Amniotic epithelial cell (primary cell): ENCODE measurements around the gene FAM107B.
"Not testable (repeated sequence)": the region's sequence is repeated elsewhere in the genome, so short reads cannot be mapped to it uniquely, and the experiment has no call there.

ENCODE experiments used
- DNase-seq: peaks from one replicate; pipeline ENCODE4 v3.0.0-alpha.2; 2010; ENCODE audit warnings: low read depth

FAM107B gene

DNA sequence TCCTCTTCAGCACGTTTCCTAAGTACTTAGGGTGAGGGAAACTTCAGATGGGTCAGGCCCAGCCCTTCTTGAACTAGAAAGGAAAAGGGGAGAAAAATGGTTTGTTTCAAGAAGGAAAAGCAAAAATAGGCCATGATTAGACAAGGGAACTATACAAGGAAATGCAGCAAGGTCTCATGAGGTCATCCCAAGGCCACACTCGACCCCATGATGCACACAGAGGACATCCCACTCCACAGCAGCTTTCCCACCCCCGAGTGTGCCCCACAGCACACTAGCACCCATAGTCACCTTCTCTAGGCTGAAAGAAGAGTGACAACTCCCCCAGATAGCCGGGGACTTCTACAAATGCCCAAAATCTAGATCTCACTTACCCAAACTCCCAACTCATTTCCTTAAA lies 173.4 kb downstream of the FAM107B start:
- DNase-seq = no peak

GRCh38 chr10:14600065-14600464 lies 174.6 kb downstream of the FAM107B start:
- no peak for DNase-seq

- no peak for DNase-seq
Measured at GRCh38 chr10:14598809-14599764, 175.6 kb downstream of the FAM107B start.

DNA sequence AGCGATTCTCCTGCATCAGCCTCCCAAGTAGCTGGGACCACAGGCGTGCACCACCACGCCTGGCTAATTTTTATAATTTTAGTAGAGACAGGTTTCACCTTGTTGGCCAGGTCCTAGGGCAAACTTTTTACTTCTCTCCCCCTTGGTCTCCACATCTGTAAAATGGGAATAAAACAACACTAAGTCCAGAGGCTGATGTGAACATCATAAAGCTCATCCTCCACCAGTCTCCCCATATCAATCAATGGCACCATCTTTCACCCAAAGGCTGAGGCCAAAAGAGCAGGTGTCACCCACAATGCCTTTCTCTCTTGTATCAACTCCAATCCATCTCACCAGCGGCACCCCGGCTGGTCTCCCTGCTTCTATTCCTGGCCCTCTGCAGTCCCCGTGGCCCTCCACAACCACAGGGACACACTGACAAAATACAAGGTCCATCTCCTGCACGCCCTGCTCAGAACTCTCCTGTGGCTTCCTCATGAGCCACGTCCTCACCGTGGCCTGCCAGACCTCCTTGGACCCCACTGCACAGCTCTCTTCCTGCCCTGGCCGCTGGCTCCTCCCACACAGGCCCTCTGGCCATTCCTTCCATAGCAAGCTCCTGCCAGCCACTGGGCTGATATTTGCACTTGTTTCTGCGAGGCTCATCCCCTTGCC lies 179.0 kb downstream of the FAM107B start:
- no peak for DNase-seq

DNA sequence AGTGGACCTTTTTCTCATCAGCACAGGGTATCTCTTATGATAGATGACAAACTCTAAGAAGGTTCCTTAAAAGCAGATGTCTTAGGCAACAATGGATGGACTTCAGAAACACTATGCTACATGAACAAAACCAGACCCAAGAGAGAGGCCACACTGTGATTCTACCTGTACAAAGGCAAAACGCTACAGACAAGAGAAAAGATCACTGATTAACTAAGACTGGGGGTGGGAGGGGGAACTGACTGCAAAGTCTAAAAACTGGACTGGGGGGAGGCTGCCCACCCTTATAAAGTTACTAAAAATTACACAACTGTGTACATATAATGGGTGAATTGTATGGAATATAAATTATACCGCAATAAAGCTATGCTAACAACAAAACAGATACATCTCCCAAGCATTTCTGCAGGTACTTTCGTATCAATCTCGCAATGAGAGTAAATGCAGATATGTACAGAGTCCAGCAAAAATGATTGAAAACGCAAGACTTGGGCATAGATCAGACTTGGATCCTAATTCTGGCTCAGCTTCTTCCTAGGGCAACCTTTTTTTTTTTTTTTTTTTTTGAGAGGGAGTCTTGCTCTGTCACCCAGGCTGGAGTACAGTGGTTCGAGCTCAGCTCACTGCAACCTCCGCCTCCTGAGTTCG lies 179.7 kb downstream of the FAM107B start:
- DNase-seq = no peak

DNA sequence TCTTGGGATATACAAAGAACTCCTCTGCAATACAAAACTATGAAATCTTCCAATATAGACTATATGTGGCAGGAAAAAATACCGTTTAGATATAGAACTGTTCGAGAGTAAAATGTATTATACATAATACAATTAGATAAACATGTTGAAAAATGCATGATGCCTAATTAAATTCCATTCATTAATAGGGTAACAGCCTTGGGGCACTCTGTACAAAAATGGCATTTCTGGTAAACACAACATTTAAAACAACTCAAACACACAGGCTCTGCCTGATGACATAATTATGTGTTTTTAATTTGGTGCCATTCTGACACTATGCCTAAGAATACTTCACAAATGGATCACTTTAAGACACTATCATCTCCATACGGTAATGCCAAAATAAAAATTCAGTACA lies 180.9 kb downstream of the FAM107B start:
- DNase-seq = no peak

GRCh38 chr10:14592566-14592965 lies 182.1 kb downstream of the FAM107B start:
- DNase-seq = no peak

DNA sequence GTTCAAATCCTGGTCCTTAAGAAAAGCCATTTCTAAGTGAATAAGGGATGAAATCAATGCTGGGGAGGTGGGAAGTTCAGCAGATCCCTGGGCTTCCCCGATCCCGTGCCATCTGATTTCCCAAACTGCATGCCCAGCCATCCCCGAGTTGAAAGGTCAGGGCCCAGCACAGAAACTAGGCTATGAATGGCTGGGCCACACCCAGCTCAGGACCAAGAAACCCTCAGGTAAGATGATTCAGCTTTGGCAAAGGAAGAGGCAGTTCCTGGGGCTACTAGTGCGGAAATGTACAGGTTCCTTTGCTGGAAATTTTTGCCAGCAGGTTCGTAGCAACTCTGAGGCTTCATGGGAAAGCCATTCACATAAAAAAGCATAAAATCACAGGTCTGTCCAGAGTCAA lies 182.7 kb downstream of the FAM107B start:
- DNase-seq = no peak

- DNase-seq = not testable (repeated sequence)
Measured at GRCh38 chr10:14588938-14589294, 185.8 kb downstream of the FAM107B start.

DNA sequence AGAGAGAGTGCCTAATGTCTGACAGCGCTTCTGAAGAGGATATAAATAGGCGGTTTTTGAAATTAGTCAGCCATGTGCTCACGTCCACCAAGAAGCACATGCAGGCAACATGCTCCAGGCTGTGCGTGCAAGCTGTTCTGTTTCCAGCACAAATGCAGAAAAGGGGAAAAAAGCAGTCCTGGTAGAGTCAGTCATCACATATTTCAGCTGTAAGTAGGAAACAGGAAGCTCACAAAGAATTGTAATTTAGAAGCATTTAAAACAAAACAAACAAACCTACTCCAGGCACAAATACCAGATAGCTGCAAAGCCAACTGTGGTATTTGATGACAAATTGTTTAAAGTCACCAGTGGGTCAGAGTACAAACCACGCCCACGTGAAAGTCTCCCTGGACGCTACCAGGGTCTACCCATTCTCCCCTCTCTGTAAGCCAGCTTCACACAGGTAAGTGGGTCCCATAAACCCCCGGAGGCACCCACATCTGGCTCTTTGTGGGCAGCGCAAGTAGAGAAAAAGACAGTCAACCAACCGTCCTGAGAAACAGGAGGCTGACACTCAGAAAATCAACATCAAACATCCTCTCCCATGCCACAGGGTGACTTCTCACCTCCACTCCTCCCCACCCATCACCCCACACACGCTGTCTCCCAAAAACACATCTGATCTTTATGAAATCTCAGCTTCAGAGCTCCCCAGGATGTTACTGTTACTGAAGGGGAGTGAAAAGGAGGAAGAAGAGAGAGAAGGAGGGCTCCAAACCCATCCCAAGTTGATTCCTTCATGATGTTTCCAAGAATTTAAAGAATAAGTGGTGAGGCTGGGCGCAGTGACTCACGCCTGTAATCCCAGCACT lies 186.4 kb downstream of the FAM107B start:
- peak; percentile 95 for DNase-seq

DNA sequence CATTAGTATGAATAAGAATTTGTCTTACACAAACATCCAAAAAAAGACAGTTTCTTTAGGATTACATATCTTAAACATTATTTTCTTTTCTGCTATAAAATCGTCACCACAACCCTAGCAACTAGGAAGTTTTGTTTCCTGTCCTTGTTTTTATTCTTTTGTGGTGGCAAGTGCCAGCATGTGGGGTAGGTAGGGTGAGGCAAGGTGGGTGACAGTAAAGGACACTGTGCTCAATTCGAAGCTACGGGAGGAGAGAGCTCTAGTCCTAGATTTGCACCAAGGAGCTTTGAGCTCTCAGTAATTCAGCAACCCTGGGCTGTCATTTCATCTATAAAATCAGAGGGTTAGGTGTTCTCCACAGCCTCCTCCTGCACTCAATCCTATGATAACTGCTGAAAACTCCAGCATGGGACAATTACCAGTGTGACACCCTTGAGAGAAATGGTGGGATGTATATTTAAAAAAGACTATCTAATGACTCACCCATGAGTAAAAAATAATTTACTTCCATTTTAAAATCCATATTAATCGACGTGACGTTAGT lies 187.1 kb downstream of the FAM107B start:
- DNase-seq = no peak

GRCh38 chr10:14586901-14587300 lies 187.8 kb downstream of the FAM107B start:
- no peak for DNase-seq

- DNase-seq = no peak
Measured at GRCh38 chr10:14585287-14586193, 189.2 kb downstream of the FAM107B start.

DNA sequence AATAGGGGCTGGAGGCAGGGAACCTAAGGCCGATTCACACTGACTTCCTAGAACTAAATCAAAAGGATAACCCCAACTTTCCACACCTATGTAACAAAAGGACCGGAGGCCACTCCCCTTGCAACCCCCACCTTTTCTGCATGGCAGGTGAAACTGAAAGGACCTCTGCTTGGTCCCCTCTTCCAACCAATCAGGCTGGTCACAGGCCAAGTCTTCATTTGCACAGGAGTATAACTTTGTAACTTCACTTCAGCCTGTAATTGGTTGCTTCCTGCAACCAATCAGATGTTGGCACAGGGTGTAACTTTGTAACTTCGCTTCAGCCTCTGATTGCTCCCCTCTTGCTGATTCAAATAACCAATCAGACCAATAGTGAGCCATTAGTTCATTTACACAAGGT lies 190.0 kb downstream of the FAM107B start:
- no peak for DNase-seq

GRCh38 chr10:14583967-14584366 lies 190.7 kb downstream of the FAM107B start:
- DNase-seq = no peak

DNA sequence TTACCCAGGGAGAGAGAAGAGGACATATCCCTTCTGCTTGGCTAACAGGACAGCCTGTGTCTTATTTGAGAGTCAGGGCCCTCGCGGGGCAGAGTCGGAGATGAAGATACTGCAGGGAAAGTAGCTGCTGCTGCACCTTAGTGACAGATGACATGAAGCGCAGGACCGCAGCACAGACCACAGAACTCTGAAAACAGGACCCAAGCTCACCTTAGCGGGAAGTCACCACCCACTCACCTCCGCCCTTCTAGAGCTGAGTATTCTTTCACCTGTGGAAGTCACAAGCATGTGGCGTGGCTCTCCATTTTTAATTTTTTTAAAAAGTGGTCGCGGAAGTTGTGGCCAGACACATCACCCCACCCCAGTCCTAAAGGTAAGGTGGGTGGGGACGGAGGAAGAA lies 191.4 kb downstream of the FAM107B start:
- DNase-seq = no peak

DNA sequence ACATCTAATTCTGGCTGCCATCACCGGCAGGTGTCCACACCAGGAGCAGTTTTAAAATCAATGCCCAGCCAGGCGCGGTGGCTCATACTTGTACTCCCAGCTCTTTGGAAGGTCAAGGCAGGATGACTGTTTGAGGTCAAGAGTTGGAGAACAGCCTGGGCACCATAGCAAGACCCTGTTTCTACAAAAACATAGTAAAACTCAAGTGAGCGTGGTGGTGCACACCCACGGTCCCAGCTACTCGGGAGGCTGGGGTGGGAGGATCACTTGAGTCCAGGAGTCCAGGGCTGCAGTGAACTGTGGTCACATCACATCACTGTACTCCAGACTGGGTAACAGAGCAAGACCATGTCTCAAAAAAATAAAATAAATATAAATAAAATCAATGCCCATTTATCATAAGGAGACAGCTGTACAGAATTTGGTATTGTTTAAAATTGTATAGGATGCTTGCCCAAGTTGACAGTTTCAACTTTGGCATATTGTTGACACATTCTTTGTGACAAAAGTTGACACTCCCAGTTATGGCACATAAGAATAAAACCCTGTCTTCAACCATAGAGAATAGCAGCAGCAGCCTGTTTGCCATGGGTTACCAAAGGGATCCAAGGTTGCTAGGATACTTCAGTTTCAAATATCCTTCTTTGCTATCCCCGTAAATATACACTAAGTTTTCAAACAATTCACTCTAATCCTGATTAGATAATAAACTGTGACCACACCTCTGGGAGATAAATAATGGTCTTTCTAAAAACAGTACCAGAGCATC lies 193.0 kb downstream of the FAM107B start:
- DNase-seq = peak; percentile 15

DNA sequence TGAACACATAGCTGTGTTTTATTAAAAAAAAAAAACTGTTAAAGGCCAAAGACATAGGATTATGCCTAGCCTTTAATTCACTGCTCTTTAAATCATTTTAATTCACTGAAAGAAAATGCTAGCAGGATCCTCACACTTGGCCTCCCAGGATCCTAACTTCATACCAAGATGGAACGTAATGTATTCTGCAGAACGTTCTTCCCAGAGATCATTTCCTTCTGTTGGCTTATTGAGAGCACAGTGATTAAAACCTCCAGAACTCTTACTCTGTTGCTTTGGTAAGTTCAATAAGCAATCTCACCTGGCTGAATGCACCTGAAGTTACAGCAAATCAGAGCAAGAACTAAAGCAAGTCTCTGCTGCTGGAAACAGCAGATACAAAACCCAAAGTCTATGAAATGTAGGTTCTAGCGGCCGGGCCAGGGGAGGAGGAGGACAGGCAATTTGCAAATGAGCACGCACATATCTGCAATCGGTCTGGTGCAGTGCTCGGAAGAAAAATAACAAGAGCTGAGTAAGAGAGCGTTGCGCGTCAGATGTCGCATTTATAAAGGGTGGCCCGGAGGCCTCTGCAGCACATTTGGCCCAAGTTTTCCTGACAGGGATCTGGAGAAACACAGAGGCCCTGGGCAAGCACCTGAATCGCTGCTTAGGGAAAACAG lies 193.9 kb downstream of the FAM107B start:
- DNase-seq = no peak

DNA sequence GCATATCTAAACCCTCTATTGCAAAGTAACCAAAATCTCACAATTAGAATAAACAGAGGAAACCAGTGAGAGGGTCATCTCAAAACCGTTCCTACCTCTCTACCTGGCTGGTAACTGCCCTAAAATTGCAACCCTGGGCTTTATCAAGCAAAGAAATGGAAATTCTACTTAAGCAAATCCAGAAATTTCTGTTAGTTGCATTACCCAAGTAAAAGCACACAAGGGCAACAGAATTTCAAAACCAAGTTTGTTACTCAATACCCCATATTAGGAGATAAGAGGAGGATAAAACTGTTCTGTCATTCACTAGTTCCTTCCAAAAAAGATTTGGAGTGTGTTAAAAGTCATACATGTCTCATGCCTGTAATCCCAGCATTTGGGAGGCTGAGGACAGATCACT lies 195.3 kb downstream of the FAM107B start:
- peak; percentile 82 for DNase-seq
